NT2/D1 (cell line): ENCODE results near the gene SDK1.
"Not testable (repeated sequence)": the region's sequence is repeated elsewhere in the genome, so short reads cannot be mapped to it uniquely, and the experiment has no call there.

Source experiments
- DNase-seq: peaks from one replicate; pipeline ENCODE4 v3.0.0-alpha.2; 2011; ENCODE audit warnings: low read depth, low spot score
- H3K27me3 ChIP-seq: 2 replicates; pipeline ENCODE4 v1.6.0; 2011; ENCODE audit warnings: mild to moderate bottlenecking; ENCODE audit not compliant: insufficient read length, insufficient read depth
- H3K36me3 ChIP-seq: 2 replicates; pipeline ENCODE4 v1.6.1; 2011; ENCODE audit warnings: mild to moderate bottlenecking, low read length, mixed read lengths; ENCODE audit not compliant: insufficient read depth, insufficient read length
- H3K4me1 ChIP-seq: 2 replicates; pipeline ENCODE4 v1.5.1; 2011; ENCODE audit not compliant: insufficient read depth, insufficient read length
- H3K4me3 ChIP-seq: 2 replicates; pipeline ENCODE4 v1.5.1; 2011; ENCODE audit warnings: low read depth; ENCODE audit not compliant: insufficient read length
- H3K9ac ChIP-seq: 2 replicates; pipeline ENCODE4 v1.6.0; 2011; ENCODE audit warnings: low read depth; ENCODE audit not compliant: insufficient read length
- H3K9me3 ChIP-seq: 2 replicates; pipeline ENCODE4 v1.5.1; 2011; ENCODE audit warnings: mild to moderate bottlenecking, low read length; ENCODE audit not compliant: insufficient read depth
- SUZ12 ChIP-seq: IDR thresholded peaks from 2 replicates; pipeline ENCODE4 v1.6.1; 2011; ENCODE audit not compliant: insufficient read length, insufficient read depth; ENCODE audit errors: extremely low read depth
- YY1 ChIP-seq: IDR thresholded peaks from 2 replicates; pipeline ENCODE4 v1.6.1; 2011; ENCODE audit not compliant: insufficient read length, insufficient read depth
- ZNF274 ChIP-seq: IDR thresholded peaks from 2 replicates; pipeline ENCODE4 v1.6.1; 2011; ENCODE audit warnings: mild to moderate bottlenecking, low read depth, low read length

The SDK1 gene

GRCh38 chr7:3578399-3578798 is 277.3 kb downstream of the SDK1 start:
- Histone ChIP-seq H3K4me3 (no peak overlapping the region), H3K36me3 (no peaks in the 10 kb centered on the region), H3K9me3 (peaks cover 20% of the 10 kb centered on the region), H3K9ac (no peak overlapping the region), H3K4me1 (peaks cover under 1% of the 10 kb centered on the region), H3K27me3 (no peaks in the 10 kb centered on the region)
- no peak for DNase-seq
- no peak for TF ChIP-seq SUZ12
- no peak for TF ChIP-seq ZNF274
- no peak for TF ChIP-seq YY1

- no peak for DNase-seq
- H3K36me3 ChIP-seq: no peaks in the 10 kb centered on the region
- TF ChIP-seq ZNF274 (no peak), SUZ12 (no peak), YY1 (no peak)
- H3K4me3 ChIP-seq: no peak overlapping the region
- no peak overlapping the region for H3K9ac ChIP-seq
- H3K4me1 ChIP-seq: no peaks in the 10 kb centered on the region
- H3K27me3 ChIP-seq: no peaks in the 10 kb centered on the region
- peaks cover 20% of the 10 kb centered on the region for H3K9me3 ChIP-seq
Measured at GRCh38 chr7:3579638-3580219, 278.7 kb downstream of the SDK1 start.

- not testable (repeated sequence) for DNase-seq, H3K9ac ChIP-seq, H3K27me3 ChIP-seq, H3K4me1 ChIP-seq, H3K4me3 ChIP-seq, H3K36me3 ChIP-seq
- peaks cover 16% of the 10 kb centered on the region for H3K9me3 ChIP-seq
Measured at GRCh38 chr7:3582145-3582544, 281.1 kb downstream of the SDK1 start.

GRCh38 chr7:3585826-3586225 is 284.8 kb downstream of the SDK1 start:
- no peak overlapping the region for H3K9ac ChIP-seq

GRCh38 chr7:3588341-3588740 is 287.3 kb downstream of the SDK1 start:
- TF ChIP-seq ZNF274 (no peak), SUZ12 (no peak), YY1 (no peak)
- Histone ChIP-seq H3K4me1 (no peaks in the 10 kb centered on the region), H3K4me3 (no peak overlapping the region), H3K9ac (no peak overlapping the region), H3K9me3 (no peaks in the 10 kb centered on the region), H3K36me3 (no peaks in the 10 kb centered on the region), H3K27me3 (no peaks in the 10 kb centered on the region)
- DNase-seq: no peak

More at GRCh38 chr7:3585826-3586225, 284.8 kb downstream of the SDK1 start:
- Histone ChIP-seq H3K27me3 (no peaks in the 10 kb centered on the region), H3K9me3 (no peaks in the 10 kb centered on the region), H3K4me1 (no peaks in the 10 kb centered on the region), H3K36me3 (no peaks in the 10 kb centered on the region), H3K4me3 (no peak overlapping the region)
- peak; percentile 18 for DNase-seq
- TF ChIP-seq SUZ12 (no peak), ZNF274 (no peak), YY1 (no peak)

- Histone ChIP-seq H3K27me3 (no peaks in the 10 kb centered on the region), H3K36me3 (no peaks in the 10 kb centered on the region), H3K4me1 (no peaks in the 10 kb centered on the region), H3K9ac (no peak overlapping the region), H3K4me3 (no peak overlapping the region), H3K9me3 (no peaks in the 10 kb centered on the region)
- DNase-seq: no peak
- TF ChIP-seq SUZ12 (no peak), YY1 (no peak), ZNF274 (no peak)
Measured at GRCh38 chr7:3589752-3590151, 288.7 kb downstream of the SDK1 start.

- TF ChIP-seq YY1 (no peak), ZNF274 (no peak)
- no peak overlapping the region for H3K4me3 ChIP-seq
- H3K4me1 ChIP-seq: no peaks in the 10 kb centered on the region
- no peaks in the 10 kb centered on the region for H3K9me3 ChIP-seq
- DNase-seq: no peak
- H3K9ac ChIP-seq: no peak overlapping the region
- no peaks in the 10 kb centered on the region for H3K36me3 ChIP-seq
- H3K27me3 ChIP-seq: no peaks in the 10 kb centered on the region
Measured at GRCh38 chr7:3591219-3591618, 290.2 kb downstream of the SDK1 start.

- Histone ChIP-seq H3K27me3 (no peaks in the 10 kb centered on the region), H3K9me3 (no peaks in the 10 kb centered on the region), H3K4me3 (no peak overlapping the region), H3K36me3 (no peaks in the 10 kb centered on the region), H3K9ac (no peak overlapping the region), H3K4me1 (no peaks in the 10 kb centered on the region)
- no peak for TF ChIP-seq SUZ12
- TF ChIP-seq YY1: no peak
- no peak for TF ChIP-seq ZNF274
- DNase-seq: no peak
Measured at GRCh38 chr7:3591944-3592343, 290.9 kb downstream of the SDK1 start.
